NB4 (cell line): ENCODE measurements around the gene AFF3.

Experiments used
- DNase-seq: peaks from one replicate; pipeline ENCODE4 v3.0.0; 2010; ENCODE audit warnings: low read depth
- H3K4me3 ChIP-seq: one replicate; pipeline ENCODE4 v1.5.1; 2011; ENCODE audit warnings: mild to moderate bottlenecking, low read depth, low read length, moderate library complexity
- MYC ChIP-seq: IDR thresholded peaks from 2 replicates; pipeline ENCODE4 v1.6.1; 2011; ENCODE audit warnings: low read depth, low read length
- POLR2A ChIP-seq: IDR thresholded peaks from 2 replicates; pipeline ENCODE4 v1.6.1; 2011; ENCODE audit warnings: mild to moderate bottlenecking; ENCODE audit not compliant: insufficient read length; ENCODE audit errors: extremely low read depth
- TF ChIP-seq, protein P1 (sequence below): IDR thresholded peaks from 2 replicates; pipeline ENCODE4 v1.6.1; 2011; ENCODE audit warnings: low read depth, low read length
- TF ChIP-seq, protein P2 (sequence below): IDR thresholded peaks from one replicate; pipeline ENCODE4 v1.5.1; 2012; ENCODE audit warnings: low read depth, low read length

AFF3 gene

DNA sequence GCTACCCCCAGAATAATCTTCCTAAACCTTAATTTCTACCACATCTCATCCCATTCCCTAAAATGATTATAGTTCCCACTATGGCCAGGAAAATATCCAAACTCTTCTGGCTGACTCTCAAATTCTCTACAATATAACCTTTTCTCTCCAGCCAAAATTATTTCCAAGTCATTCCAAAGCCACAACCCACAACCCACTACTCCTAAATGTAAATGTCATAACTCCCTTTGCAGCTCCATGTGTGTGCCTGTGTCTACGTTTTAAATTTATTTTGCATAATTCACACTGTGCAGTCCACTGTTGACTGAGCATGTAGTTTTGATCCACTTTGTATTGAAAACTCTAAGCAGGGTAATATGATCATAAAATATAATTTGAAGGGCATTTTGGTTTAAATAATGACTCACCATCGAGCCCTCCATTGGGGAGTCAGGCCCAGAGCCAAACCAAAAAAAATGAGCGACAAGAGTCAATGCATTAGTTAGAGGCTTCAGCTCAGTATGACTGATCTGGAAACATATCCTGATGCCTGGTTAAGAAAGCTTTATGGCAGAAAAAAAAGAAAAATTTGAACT is 171.0 kb downstream of the AFF3 start:
- H3K4me3 ChIP-seq: no peak overlapping the region
- no peak for TF ChIP-seq POLR2A
- TF ChIP-seq, protein P1, sequence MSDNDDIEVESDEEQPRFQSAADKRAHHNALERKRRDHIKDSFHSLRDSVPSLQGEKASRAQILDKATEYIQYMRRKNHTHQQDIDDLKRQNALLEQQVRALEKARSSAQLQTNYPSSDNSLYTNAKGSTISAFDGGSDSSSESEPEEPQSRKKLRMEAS: no peak
- TF ChIP-seq, protein P2, sequence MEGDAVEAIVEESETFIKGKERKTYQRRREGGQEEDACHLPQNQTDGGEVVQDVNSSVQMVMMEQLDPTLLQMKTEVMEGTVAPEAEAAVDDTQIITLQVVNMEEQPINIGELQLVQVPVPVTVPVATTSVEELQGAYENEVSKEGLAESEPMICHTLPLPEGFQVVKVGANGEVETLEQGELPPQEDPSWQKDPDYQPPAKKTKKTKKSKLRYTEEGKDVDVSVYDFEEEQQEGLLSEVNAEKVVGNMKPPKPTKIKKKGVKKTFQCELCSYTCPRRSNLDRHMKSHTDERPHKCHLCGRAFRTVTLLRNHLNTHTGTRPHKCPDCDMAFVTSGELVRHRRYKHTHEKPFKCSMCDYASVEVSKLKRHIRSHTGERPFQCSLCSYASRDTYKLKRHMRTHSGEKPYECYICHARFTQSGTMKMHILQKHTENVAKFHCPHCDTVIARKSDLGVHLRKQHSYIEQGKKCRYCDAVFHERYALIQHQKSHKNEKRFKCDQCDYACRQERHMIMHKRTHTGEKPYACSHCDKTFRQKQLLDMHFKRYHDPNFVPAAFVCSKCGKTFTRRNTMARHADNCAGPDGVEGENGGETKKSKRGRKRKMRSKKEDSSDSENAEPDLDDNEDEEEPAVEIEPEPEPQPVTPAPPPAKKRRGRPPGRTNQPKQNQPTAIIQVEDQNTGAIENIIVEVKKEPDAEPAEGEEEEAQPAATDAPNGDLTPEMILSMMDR: no peak
- no peak for TF ChIP-seq MYC
- no peak for DNase-seq

DNA sequence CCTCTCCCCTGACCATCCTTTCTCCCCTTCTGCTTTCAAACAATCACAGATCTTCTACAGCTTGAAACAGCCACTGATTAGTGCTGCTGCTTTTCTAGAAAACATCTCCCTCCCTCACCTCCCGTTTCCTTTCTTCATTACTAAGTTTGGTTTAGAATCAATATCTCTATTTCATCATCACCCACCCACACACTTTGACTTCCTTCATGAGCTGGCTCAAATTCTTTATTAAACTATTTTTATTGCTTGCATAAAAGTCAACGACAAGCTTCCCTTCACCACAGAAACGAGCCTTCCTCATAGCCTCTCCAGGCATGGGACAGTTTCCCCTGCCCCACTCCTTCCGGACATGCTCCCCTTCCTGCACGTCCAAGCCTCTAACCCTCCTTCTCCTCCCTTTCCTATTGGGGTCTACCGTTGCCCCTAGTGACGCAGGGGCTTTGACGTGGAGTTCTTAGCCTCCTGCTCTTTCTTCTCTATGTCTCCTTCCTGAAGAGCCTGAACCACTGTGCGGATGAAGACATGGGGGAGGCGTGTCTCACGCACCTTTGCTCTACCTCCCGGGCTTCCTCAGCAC is 172.0 kb downstream of the AFF3 start:
- DNase-seq: peak; percentile 35
- H3K4me3 ChIP-seq: no peak overlapping the region
- TF ChIP-seq, protein P1: no peak

DNA sequence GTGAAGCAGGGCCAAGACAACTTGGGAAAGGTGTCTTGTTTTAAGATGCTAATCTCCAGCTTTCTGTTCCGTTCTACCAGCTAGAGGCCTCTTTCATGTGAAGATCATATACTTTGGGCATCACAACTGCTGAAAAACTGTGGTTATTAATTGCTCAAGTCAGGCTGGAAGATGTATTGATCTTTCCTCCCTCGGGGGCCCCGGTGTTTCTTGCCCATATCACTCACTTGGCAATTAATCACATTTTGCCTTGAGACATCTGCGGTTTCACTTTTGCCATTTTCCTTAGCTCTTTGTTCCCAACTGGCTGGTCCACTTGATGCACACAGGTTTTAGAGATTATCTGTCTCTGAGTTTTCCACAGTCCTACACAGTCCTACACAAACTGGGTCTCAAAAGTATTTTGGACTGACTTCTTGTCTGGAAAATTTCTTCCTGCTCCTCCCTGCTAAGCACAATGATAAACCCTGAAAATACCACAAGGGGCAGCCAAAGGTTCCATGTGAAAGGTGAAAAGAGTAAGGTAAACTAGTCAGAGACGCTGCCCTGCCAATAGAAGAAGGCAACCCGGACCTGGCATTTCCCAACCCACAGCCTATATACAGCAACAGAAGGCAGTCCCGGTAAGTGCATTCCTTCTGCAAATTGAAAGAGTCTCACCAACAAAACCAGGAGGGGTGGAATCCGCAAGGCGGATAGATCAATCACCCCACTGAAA is 181.0 kb downstream of the AFF3 start:
- no peak overlapping the region for H3K4me3 ChIP-seq
- TF ChIP-seq MYC: no peak
- no peak for TF ChIP-seq POLR2A
- TF ChIP-seq, protein P2: no peak
- TF ChIP-seq, protein P1: no peak
- DNase-seq: no peak

DNA sequence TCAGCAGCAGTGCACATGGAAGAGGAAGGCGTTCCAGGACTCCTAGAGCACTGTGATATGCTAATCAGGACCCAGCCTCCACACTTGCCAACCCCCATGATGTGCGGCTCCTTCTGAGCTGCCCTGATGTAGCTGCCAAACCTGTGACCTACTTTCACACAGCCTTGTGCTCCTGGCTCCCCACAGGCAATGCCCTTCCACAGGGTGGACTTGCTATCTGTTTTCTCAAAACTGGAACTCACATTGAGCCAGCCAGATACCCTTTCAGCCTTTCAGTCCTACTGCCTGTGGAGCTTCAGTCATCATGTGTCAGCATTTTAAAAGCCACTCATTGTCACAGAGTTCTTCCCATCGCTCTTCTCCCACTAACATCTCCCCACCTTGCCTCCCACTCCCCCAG is 181.6 kb downstream of the AFF3 start:
- no peak overlapping the region for H3K4me3 ChIP-seq
- DNase-seq: no peak
- TF ChIP-seq, protein P2: no peak
- TF ChIP-seq MYC (no peak), POLR2A (no peak)
- TF ChIP-seq, protein P1: no peak

DNA sequence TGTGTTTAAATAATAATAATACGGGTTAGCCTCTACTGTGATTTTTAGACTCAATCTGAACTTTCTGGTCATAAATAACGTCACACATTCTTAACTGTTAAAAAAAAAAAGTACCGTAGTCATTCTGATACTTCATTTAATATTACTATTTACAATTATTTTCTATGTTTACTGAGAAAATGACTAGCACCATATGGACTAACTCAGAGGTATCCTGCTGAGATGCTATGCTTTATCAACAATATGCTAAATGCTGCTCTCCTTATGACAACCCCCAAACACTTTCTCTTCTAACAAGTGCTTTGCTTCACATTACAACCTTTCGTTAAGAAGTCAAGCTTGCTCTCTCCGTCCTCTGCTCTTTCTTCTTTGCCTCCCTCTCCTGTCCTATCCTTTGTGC is 182.1 kb downstream of the AFF3 start:
- DNase-seq: no peak
- TF ChIP-seq POLR2A (no peak), MYC (no peak)
- TF ChIP-seq, protein P2: no peak
- TF ChIP-seq, protein P1: no peak
- H3K4me3 ChIP-seq: no peak overlapping the region

DNA sequence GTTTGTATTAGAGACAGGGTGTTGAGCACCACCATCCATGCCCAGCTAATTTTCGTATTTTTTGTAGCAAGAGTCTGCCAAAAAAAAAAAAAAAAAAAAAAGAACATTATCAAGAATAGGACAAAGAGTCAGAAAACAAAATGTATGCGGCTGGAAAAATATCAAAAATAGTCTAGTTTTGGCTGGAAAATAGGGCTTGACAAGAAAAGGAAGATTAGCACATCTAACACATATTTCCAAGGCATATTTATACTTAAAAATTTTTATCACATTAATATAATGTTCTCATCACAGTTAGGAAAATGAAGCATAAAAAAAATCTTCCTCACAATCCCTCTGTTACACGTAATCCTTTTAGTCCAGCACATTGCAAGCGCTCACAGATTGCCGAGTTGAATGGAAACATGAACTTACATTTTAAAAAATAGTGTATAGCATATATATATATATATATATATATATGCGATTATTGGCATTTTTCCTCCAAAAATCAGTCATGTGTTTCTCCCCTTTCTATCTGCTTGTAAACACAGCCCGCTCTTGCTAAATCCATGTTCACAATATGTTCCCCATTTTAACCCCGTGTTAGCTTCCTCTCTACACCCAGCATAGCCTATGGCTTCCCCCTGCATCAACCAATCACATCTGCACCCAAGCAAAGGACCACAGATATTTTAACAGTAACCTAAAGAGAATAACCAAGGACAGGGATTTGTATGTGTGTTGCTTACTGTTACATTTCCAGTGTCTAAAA is 183.0 kb downstream of the AFF3 start:
- TF ChIP-seq MYC (no peak), POLR2A (no peak)
- TF ChIP-seq, protein P2: no peak
- TF ChIP-seq, protein P1: no peak
- peak; percentile 12 for DNase-seq
- no peak overlapping the region for H3K4me3 ChIP-seq
